Activated CD4-positive, alpha-beta T cell treated with anti-CD3 and anti-CD28 coated beads for 1 hour (primary cell): ENCODE measurements around the gene TMEM256.
A peak's percentile ranks its signal among the peaks of the same experiment; 100 is the strongest.

Experiments
- DNase-seq: peaks from one replicate; pipeline ENCODE4 v3.0.0-alpha.2; 2020

Gene TMEM256

DNA sequence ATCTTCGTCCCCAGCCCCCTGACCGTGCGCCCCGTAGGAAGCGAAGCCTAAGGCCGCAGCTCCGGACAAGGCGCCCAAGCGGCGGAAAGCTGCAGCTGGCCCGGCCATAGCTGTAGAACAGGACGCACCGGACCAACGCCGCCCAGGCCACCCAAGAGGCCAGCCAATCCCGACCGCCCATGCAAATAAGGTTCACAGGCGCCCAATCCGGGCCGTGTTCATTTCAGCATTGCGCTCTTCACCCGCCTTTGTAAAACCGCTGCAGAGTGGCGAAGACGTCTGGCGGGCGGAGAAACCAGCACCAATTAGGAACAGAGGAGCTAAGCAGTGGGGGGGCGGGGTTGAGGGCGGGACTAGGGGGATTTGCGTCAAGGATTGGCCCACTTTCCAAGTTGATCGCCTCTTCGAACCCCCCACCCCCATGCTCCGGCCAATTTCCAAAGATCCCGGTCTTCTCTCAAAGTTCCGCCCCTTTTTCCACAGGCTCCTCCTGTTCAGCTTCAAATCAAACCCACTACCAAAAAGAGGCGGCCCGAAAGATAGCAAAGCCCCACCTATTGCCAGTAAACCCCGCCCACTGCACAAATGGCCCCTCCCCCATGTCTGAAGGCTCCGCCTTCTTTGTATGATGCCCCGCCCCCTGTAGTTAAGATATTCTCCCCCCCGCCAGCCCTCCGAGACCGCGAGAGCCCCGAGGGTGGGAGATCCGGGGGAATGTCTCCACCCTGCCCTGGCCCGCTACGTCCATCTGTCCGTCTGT, at the start of gene TMEM256:
TMEM256 (minus strand) TSS at position 121 of the 760 bp plus-strand sequence; CDS start at position 108, 13 bp downstream.
- DNase-seq: peak; percentile 88

DNA sequence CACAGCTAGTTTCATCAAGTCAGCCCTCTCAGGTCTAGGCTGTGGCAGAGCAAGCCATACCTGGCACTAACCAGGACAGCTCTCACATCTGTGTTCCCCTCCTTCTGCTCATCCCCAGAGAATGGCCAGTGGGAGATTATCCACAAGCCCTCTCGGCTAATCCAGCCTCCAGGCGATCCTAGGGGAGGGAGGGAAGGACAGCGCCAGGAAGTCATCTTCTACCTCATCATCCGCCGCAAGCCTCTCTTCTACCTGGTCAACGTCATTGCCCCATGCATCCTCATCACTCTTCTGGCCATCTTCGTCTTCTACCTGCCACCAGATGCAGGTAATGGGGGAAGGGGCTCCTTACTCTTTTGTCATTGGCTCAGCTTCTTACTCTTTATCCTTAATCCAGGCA, 44.6 kb upstream of the TMEM256 start:
- no peak for DNase-seq

- DNase-seq: no peak
These were observed 41.7 kb upstream of the TMEM256 start for GRCh38 chr17:7445619-7445968.

GRCh38 chr17:7444682-7445618, 41.1 kb upstream of the TMEM256 start, which contains the start of gene CHRNB1:
Gene CHRNB1, plus strand, starts transcription at chr17:7445061. Its CDS starts 67 bp downstream, at chr17:7445128.
- no peak for DNase-seq

GRCh38 chr17:7443499-7444485, 39.9 kb upstream of the TMEM256 start:
- no peak for DNase-seq

DNA sequence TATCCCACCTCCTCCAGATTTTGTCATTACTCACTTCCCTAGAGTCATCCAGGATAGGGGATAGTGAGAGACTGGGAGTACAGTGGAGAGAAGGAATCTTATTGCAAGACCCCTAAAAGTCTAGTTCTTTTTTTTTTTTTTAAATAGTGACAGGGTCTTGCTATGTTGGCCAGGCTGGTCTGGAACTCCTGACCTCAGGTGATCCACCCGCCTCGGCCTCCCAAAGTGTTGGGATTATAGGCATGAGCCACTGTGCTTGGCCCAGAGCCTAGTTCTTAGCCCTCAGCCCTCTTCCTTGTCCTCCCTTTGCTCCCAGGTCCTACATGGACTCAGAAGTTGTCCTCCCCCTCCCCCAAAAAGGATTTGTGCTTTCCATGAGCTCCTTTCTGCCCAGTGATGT, 38.2 kb upstream of the TMEM256 start:
- no peak for DNase-seq

GRCh38 chr17:7441266-7441665, 37.4 kb upstream of the TMEM256 start:
- DNase-seq: no peak

GRCh38 chr17:7440834-7441195, 36.9 kb upstream of the TMEM256 start:
- no peak for DNase-seq

DNA sequence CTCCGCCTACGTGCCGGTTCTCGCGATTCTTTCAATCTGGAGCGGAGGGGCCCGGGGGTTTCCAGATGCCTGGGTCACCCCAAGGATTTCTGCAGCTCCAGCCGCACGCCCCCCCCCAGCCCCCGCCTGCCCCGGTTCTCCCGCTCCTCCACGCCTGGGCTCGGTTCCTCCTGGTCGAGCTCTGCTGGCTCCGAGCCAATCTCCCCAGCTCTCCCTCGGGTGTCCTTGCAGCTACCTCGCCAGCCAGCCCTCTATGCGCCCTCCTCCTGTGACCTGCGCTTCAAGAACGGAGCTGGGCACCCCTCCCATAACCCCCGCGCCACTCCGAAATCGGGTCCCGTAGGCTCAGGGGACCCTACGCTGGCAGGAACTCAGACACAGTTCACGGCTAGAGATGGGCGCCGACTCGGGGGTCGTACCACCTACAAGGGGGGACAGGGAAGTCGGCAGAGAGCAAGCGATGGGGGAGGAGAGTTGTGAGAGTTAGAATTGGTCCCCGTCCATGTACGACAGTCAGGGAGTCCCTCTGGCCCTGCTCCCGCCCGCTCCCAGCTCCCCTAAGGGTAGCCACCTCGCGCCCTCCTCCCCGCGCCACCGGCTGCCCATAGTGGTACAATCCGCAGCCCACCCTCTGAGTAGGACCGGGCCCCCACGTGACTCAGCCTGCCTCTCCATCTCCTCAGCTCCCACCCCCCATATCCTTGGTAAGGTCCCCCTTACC, 36.4 kb upstream of the TMEM256 start:
- no peak for DNase-seq

GRCh38 chr17:7439462-7440112, 35.7 kb upstream of the TMEM256 start, which contains the start of gene FGF11:
Gene FGF11, plus strand, starts transcription at chr17:7439512. Its CDS starts 109 bp downstream, at chr17:7439621.
- no peak for DNase-seq

GRCh38 chr17:7438656-7439460, 35.0 kb upstream of the TMEM256 start:
- no peak for DNase-seq

DNA sequence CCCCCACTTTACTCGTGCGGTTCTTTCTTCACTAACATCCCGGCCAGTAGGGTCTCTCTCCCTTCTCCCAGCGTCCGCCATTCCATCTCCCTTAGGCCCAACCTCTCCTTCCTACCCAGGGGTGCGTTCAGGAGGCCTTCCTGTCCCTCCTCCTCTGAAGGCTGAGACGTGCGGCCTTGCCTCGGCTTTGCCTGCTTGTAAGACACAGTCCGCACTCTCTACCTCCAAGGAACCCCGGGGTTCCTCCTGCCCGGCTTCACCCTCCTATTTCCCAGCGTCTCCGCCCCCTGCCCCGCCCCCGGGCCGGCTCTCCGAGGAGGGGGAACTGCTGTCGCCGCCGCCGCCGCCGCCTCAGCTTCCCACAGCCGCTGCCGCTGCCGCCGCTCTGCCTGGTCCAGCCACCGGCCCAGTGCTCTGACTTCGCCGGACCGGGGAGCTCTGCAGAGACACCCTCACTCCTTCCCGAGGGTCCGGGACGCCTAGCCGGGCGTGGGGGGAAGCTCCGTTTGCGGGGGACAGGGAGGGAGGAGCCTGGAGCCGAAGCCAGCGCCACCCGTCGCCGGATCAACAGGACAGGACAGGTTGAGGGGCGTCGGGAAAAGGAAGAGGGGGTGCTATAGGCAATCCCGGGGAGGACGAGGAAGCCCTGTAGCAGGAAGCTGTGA, 34.2 kb upstream of the TMEM256 start:
- DNase-seq: peak; percentile 45

GRCh38 chr17:7437369-7437863, 33.5 kb upstream of the TMEM256 start:
- DNase-seq: no peak

DNA sequence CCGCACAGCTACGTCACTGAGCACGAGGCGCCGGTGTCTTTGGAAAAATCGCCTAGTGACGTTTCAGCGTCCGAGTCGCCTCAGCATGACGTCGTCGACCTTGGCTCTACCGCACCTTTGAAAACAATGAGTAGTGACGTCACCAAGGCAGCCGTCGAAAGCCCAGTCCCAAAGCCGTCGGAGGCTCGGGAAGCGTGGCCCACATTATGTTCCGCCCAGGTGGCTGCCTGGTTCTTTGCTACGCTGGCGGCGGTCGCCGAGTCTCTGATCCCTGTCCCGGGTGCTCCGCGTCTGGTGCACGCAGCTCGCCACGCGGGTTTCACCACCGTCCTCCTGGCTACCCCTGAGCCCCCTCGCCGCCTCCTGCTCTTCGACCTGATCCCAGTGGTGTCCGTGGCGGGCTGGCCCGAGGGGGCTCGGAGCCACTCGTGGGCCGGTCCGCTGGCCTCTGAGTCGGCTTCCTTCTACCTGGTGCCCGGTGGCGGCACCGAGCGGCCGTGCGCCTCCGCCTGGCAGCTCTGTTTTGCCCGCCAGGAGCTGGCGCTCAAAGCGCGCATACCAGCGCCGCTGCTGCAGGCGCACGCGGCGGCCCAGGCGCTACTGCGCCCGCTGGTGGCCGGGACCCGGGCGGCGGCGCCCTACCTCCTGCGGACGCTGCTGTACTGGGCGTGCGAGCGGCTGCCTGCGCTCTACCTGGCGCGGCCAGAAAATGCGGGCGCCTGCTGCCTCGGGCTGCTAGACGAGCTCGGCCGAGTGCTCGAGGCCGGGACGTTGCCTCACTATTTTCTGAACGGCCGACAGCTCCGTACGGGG, 32.9 kb upstream of the TMEM256 start:
- DNase-seq: peak; percentile 76

GRCh38 chr17:7435676-7436555, 32.0 kb upstream of the TMEM256 start:
- peak; percentile 42 for DNase-seq

- DNase-seq: no peak
These were observed 28.4 kb upstream of the TMEM256 start for GRCh38 chr17:7432296-7432695.

DNA sequence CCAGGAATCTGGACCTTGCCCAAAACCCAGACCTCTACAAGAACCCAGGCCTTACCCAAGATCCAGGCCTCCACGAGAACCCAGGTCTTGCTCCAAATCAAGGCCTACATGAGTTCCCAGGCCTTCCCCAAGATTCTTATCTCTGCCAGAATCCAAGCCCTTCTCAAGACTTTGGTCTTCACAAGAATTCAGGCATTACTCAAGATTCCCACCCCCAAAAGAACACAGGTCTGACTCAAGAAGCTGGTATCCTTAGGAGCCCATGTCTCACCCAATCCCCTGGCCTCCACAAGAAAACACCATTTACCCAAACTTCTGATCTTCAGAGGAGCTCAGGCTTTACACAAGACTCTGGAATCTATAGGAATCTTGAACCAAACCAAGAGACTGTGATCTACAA, 27.3 kb upstream of the TMEM256 start:
- DNase-seq: no peak

- no peak for DNase-seq
These were observed 25.8 kb upstream of the TMEM256 start for GRCh38 chr17:7429722-7430121.
